ENCODE data around the gene ATP6V1A. TPM values are rescaled to one million over a fixed set of nuclear protein-coding genes. Genes with fewer than 3 reads are reported as not detected.
"Not testable (repeated sequence)": the region's sequence is repeated elsewhere in the genome, so short reads cannot be mapped to it uniquely, and the experiment has no call there.

Gene ATP6V1A
- total RNA-seq, 1 donor from 2014 or later = 19.4 TPM

DNA sequence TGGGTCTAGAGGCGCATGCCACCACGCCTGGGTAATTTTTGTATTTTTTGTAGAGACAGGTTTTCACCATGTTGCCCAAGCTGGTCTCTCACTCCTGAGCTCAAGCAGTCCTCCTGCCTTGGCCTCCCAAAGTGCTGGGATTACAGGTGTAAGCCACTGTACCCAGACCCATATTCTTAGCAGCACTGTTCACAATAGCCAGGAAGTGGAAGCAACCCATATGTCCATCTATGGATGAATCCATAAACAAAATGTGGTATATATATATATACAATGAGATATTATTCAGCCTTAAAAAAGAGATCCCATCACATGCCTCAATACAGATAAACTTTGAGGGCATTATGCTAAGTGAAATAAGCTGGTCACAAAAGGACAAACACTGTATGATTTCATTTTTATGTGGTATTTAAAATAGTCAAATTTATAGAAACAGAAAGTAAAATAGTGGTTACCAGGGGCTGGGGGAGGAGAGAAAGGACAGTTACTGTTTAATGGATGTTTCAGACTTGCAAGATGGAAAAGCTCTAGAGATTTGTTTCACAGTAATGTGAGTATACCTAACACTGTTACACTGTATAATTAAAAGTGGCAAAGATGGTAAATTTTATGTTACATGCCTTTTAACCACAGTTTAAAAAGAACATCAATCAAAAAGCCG lies 56.1 kb downstream of the ATP6V1A start:
- no peak for DNase-seq
- intact Hi-C loops (cut with micrococcal nuclease) = no loop called here
- ATAC-seq = no peak

- no peak for DNase-seq
- intact Hi-C loops (cut with micrococcal nuclease) = no loop called here
Observed at GRCh38 chr3:113804661-113805060, 57.8 kb downstream of the ATP6V1A start.

GRCh38 chr3:113805249-113805648 lies 58.4 kb downstream of the ATP6V1A start:
- intact Hi-C loops (cut with micrococcal nuclease) = no loop called here
- ATAC-seq = no peak
- DNase-seq = no peak

More at GRCh38 chr3:113804661-113805060, 57.8 kb downstream of the ATP6V1A start:
- no peak for ATAC-seq

GRCh38 chr3:113812854-113813253 lies 66.0 kb downstream of the ATP6V1A start:
- ATAC-seq (no peak), DNase-seq (no peak)
- intact Hi-C loops (cut with micrococcal nuclease) = no loop called here

GRCh38 chr3:113819866-113820265 lies 73.0 kb downstream of the ATP6V1A start:
- intact Hi-C loops (cut with micrococcal nuclease) = no loop called here
- DNase-seq = no peak
- ATAC-seq = no peak

DNA sequence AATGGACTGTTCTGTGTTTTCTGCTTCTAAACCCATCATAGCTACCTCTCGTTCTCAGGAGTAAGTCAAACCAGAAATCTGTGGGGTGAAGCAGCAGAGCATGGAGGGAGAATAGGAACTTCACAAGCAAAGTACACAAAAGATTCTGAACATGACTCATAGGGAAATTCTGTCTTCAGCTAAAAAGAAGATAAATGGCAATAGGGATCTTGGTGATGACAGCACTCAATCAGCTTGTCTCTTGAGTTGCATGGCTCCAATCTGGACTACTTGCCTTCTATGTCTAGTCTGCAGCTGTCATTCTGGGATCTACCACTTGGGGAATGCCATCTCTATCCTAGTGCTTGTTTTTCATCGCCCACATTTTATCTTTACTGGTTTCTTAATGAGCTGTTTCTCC lies 78.3 kb downstream of the ATP6V1A start:
- DNase-seq (no peak), ATAC-seq (no peak)
- intact Hi-C loops (cut with micrococcal nuclease) = no loop called here

DNA sequence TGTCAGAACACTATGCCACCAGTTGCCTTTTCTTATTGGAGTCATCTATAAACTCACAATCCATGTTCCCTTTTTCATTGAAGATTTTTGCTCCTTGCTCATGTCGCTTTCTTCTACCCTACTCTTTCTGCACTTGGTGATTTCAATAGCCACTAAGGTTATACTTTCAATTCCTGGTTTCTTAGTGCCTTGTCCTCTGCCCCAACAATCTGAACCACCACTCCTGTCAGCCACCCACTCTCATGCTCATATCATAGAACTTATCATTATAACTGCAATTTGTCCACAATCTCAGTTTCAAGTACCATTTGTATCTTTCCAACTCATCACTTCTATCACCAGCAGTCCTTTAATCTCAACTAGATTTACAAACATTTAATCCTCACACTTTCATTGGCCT lies 81.8 kb downstream of the ATP6V1A start:
- intact Hi-C loops (cut with micrococcal nuclease) = no loop called here
- DNase-seq (no peak), ATAC-seq (no peak)

- DNase-seq (no peak), ATAC-seq (no peak)
- intact Hi-C loops (cut with micrococcal nuclease) = no loop called here
Observed at GRCh38 chr3:113829576-113830354, 82.9 kb downstream of the ATP6V1A start.

DNA sequence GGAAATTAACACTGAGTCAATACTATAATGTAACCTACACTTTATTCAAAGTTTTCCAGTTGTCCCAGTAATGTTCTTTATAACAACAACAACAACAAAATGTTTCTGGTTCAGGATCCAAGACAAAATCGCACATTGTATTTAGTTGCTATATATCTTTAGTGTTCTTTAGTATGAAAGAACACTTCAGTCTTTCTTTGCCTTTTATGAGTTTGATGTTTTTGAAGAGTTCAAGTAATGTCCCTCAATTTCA lies 84.2 kb downstream of the ATP6V1A start:
- intact Hi-C loops (cut with micrococcal nuclease) = no loop called here
- ATAC-seq = no peak
- DNase-seq = no peak

DNA sequence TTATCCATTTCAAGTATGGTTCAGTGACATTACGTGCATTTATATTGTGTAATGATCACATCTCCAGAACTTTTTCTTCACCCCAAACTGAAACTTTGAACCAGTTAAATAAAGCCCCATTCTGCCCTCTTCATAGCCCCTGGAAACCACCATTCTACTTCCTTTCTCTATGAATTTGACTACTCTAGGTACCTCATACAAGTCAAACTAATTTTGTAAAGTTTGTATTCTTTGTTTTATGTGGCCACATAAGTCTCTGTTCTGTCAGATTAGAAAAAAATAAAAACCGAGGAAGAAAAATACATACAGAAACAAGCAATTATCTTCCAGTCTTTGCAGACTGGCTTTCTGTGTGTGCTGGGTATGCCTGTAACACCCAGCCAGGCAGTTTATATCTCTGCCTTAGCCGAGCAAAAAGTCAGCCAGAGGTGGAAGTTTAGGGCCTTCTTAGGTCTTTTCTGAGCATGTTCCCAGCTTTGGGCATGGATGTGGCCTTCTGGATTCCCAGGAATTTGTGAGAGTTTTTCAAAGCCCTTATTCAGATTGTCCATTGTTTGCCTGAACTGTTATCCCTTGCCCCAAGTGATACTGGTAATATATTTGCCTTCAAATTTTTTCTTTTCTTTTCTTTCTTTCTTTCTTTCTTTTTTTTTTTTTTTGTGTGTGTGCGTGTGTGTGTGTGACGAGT lies 85.8 kb downstream of the ATP6V1A start:
- ATAC-seq (no peak), DNase-seq (no peak)
- intact Hi-C loops (cut with micrococcal nuclease) = no loop called here

GRCh38 chr3:113834983-113835382 lies 88.1 kb downstream of the ATP6V1A start:
- DNase-seq = no peak
- intact Hi-C loops (cut with micrococcal nuclease) = no loop called here
- ATAC-seq = no peak

- DNase-seq (peak; percentile 91), ATAC-seq (peak; percentile 100)
- intact Hi-C loops (cut with micrococcal nuclease) = no loop called here
Observed at GRCh38 chr3:113838631-113839209, 91.9 kb downstream of the ATP6V1A start, which contains the start of gene GRAMD1C. Gene GRAMD1C (plus strand): TSS chr3:113838788. CDS start chr3:113838910, 122 bp downstream.

DNA sequence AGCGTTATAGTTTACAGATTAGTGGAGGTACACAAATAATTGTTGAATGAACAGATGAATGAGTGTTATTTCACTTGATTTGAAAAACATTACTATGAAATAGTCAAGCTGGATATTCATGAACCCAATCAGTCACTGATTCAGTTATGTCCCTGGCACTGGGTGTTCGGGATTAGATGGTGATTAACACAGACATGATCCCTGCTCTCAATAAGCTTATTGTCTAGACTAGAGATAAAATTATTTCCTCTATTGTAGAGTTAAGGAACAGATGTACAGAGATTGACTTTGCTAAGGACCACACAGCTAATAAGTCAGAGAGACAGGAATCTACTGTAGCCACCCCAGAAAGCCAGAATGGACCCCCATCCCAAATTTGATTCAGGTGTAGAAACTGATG lies 92.7 kb downstream of the ATP6V1A start:
- ATAC-seq (no peak), DNase-seq (no peak)
- intact Hi-C loops (cut with micrococcal nuclease) = no loop called here

DNA sequence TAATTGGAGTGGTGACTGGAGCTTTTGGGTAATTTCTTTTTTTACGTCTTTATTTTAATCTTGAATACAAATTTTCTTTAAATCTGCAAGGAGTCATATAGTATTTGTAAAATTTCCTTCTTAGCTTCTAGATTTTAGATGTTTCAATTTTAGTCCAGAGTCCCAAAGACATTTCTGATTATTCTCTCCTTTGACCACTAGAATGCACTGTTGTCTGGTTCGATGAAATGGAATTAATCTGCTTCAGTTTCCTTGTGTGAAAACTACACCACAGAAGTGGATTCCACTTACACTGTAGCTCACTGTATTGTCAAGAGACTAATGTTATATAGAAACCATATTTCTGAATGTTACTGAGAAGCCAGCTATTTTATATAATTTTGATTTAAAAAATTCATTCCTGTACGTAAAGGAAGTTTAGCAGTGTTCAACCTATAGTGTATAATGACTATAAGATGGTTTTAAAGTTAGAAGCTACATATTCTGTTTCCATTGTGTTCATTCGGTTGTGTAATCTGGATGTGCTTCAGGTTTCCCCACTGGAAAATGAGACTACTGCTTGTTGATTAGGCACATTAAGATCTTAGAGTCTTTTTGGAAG lies 97.9 kb downstream of the ATP6V1A start:
- no peak for DNase-seq
- intact Hi-C loops (cut with micrococcal nuclease) = no loop called here
- no peak for ATAC-seq

GRCh38 chr3:113847247-113847646 lies 100.4 kb downstream of the ATP6V1A start:
- ATAC-seq (no peak), DNase-seq (no peak)
- intact Hi-C loops (cut with micrococcal nuclease) = no loop called here

GRCh38 chr3:113847664-113848461 lies 101.0 kb downstream of the ATP6V1A start:
- ATAC-seq = no peak
- no peak for DNase-seq
- intact Hi-C loops (cut with micrococcal nuclease) = no loop called here

DNA sequence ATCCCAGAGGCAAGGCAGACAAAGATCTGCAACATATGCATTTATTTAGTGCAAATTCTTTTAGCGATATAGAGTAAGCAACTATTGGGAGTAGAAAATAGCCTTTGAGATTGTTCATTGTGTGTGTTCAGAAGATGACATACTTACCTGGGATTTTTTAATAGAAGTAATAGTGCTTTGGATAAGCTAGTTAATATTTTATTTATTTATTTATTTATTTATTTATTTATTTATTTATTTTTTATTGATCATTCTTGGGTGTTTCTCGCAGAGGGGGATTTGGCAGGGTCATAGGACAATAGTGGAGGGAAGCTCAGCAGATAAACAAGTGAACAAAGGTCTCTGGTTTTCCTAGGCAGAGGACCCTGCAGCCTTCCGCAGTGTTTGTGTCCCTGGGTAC lies 102.2 kb downstream of the ATP6V1A start:
- ATAC-seq; intact Hi-C loops (cut with micrococcal nuclease); DNase-seq: not testable (repeated sequence)

- intact Hi-C loops (cut with micrococcal nuclease); ATAC-seq; DNase-seq: not testable (repeated sequence)
Observed at GRCh38 chr3:113849841-113850240, 103.0 kb downstream of the ATP6V1A start.

DNA sequence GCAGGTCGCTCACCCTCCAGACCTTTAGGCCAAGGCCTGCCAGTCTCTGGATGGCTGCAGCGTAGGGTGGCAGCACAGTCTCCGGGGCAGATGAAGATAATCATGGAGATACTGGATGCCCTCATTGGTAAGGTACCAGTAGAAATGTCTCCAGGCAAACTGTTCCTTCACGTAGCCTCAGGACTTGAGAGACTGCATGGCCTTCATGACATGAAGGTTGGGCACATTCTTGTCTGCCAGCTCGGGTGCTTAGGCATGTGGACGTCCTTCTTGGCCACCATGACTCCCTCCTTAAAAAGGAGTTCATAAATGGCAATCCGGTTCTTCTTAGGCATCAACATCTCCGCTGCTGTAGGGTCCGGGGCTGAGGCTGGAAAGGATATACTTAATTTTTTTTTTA lies 103.6 kb downstream of the ATP6V1A start:
- ATAC-seq; intact Hi-C loops (cut with micrococcal nuclease); DNase-seq: not testable (repeated sequence)
